Peyer's patch (tissue), 4 donors: ENCODE measurements around the gene LRRC15.

Experiments used
- CTCF ChIP-seq, 6 experiments: fragments of 450-650 bp in 4 of 6; fragments of 200-600 bp in 2 of 6; sonication (generic) in 1 of 6; IDR thresholded peaks; one replicate each; pipeline ENCODE4 v1.5.1; 2017 to 2019; ENCODE audit warnings: antibody characterized with exemption in 6 of 6, mild to moderate bottlenecking in 3 of 6, moderate library complexity in 1 of 6
- POLR2A ChIP-seq, 2 donors: fragments of 450-650 bp; IDR thresholded peaks; one replicate each; pipeline ENCODE4 v1.5.1; 2017; ENCODE audit warnings: antibody characterized with exemption in 2 of 2, mild to moderate bottlenecking in 2 of 2, moderate library complexity in 2 of 2

- no peak for TF ChIP-seq CTCF (IDR thresholded peaks at IDR 0.05)
- TF ChIP-seq POLR2A (IDR thresholded peaks at IDR 0.05), result no peak
Observed at GRCh38 chr3:194384569-194385001, 15.0 kb upstream of the LRRC15 start.
